GM12872 (cell line): ENCODE results near the gene KRTAP4-1.

Experiments used
- CTCF ChIP-seq: IDR thresholded peaks from 3 replicates; pipeline ENCODE4 v1.5.1; 2011; ENCODE audit warnings: low read depth, mild to moderate bottlenecking, low read length, moderate library complexity; ENCODE audit not compliant: insufficient read depth

KRTAP4-1 gene

DNA sequence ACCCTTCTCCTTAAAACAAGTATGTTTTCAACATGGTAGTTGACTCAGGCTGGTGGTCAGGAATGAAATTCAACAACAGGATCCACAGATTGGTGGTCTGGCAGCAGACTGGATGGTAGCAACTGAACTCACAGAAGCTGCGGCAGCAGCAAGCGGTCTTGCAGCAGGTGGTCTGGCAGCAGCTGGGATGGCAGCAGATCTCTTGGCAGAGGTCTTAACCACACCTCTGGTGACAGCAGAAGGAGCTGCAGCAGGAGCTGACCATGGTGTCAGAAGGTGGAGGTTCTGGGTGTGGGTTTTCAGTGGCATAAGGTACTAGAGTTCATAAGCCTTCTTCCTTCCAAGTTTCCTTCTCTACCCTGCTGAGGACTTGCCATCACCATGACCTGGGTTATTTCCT is 2.2 kb upstream of the KRTAP4-1 start:
- TF ChIP-seq CTCF: no peak

DNA sequence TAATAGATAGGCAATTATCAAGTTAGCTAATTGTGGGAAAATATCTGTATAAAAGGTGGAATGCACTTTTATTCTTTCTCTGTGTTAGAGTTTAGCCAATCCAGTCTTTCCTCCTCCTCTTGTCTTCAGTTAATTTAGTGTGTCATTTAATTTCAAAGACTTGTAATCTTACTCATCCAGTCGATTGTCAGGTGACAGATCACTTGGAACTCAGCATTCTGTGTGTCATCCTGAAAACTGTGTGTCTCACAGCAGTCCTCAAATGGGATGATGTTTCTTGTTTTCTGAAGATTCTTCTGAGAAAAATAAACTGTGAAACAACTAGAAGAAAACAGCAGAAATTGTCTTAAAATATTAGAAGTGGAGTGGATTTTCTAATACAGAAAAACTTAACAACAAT is 290 bp upstream of the KRTAP4-1 start:
- TF ChIP-seq CTCF: no peak

DNA sequence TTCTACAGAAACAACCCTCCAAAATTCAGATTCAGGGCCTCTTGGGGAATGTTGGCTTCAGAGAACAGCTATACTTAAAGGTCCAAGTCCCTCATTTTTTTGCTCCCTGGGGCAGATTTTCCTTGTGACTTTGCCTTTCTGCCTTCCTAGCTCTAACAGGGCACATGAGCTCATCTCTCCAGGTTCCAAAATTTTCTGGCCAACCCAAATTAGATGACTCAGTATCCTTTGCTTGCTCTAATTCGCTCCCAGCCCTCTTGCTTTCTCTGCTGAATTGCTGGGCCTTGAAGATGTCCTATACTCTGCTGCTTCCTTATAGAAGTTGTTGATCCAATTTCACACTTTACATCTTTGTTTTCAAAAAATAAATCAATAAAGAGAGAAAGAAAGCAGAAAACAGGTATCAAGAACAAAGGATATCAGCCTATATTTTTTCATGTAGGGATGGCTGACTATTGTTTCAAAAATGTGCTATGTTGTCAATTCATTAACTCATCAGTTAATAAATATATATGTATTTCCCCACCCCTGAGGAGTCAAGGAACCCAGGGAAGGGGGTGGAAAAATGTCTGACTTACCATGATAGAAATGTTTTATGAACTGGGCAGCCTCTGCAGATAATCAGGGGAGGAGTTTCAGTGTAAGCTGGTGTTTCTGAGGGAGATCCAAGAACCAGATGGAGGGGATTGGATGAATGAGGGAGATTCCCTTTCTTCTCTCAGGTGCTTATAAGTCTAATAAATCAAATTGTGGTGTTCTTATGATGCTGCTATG is 5.7 kb downstream of the KRTAP4-1 start:
- TF ChIP-seq CTCF: no peak

GRCh38 chr17:41178341-41178740 is 6.4 kb downstream of the KRTAP4-1 start:
- no peak for TF ChIP-seq CTCF

DNA sequence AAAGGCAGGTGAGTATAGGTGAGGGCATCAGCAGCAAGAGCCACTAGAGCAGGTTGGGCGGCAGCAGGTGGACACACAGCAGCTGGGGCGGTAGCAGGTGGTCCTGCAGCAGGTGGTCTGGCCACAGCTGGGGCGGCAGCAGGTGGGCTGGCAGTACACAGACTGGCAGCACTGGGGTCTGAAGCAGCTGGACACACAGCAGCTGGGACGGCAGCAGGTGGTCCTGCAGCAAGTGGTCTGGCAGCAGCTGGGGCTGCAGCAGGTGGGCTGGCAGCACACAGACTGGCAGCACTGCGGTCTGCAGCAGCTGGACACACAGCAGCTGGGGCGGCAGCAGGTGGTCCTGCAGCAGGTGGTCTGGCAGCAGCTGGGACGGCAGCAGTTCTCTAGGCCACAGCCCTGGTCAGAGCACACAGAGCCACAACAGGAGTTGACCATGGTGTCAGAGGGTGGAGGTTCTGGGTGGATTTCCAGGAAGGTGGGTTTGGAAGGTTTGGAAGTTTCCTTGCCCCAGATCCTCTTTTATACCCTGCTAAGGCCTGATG is 6.9 kb downstream of the KRTAP4-1 start, which contains the start of gene KRTAP4-2:
TSS of gene KRTAP4-2 (minus strand) at position 495 of the 545 bp plus-strand sequence. CDS start at position 438, 57 bp downstream.
- TF ChIP-seq CTCF: no peak

DNA sequence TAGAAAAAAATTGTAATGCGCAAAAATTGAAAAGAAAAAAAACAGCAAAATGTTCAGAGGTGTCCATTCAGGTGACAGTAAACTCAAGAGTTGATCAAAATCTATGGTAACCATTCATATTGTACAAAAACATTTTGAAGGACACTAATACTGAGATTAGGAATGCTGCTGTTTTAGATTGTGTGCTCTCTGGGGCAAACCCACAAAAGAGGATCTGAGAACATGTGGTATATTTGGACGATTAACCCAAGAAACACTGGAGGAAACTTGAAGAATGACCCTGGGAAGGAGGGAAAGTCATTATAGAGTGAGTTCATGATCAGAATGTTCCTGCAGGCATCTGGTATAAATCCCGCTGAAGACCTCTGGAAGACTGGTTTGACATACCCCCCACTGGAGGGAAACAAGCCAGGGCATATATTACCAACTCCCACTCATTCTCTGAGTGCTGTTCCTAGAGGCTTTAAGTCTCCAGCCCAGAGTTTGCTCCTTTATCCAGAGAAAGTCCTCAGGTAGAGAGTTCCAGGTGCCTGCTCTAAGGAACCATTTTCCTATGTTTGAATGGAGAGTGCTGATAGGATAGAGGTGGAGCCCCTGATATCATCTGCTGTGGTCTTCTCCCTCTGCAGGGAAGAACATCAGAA is 7.8 kb downstream of the KRTAP4-1 start:
- no peak for TF ChIP-seq CTCF

DNA sequence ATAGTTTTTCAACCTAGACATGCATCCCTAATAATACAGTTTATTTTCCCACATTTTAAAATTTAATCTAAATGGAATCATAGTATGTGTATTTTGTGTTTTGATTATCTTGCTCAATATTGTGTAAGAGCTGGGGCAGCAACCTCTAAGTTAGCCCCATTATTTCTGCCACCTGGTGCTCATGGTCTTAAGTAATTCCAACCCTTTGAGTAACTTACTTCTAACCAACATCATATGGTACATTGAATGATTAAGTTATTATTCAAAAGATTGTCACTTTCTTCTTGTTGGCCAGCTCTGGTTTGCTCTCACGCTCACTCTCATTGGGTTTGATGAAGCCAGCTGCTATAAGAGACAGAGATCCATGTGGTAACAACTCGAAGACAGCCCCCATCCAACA is 12.8 kb downstream of the KRTAP4-1 start:
- no peak for TF ChIP-seq CTCF
